HG02885 (cell line): ENCODE measurements around the gene PSRC1.

ENCODE experiments used
- ATAC-seq: cut with Tn5 transposase; IDR thresholded peaks from one replicate; pipeline ENCODE4 v1.9.1; 2021; ENCODE audit warnings: mild to moderate bottlenecking; ENCODE audit not compliant: unreplicated experiment, poor library complexity

Gene PSRC1

DNA sequence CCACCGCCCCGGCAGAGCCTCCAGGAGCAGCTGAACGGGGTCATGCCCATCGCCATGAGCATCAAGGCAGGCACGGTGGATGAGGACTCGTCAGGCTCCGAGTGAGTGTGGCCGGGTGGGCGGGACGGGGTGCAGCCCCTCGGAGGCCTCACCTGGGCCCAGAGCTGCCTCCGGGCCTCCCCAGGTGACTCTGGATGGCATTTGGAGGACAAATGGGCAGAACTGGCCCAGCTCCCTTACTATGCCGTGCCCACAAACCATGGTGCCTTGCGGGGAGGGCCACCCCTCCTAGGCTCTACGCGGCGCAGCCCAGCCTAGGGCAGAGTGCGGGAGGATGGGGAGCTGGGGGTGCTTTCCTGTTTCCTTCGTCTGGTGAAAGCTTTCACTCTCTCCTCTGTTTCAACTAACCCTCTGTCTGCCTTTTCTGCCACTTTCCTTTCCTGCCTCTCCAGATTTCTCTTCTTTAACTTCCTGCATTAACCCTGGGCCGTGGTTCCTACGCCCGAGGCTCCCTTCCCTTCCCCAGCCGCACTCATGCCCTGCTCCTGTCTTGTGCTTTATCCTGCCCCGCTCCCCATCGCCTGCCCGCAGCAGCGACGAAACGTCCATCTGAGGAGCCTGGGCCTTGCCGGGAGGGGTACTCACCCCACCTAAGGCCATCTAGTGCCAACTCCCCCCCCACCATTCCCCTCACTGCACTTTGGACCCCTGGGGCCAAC is 9.2 kb downstream of the PSRC1 start:
- ATAC-seq, result no peak

DNA sequence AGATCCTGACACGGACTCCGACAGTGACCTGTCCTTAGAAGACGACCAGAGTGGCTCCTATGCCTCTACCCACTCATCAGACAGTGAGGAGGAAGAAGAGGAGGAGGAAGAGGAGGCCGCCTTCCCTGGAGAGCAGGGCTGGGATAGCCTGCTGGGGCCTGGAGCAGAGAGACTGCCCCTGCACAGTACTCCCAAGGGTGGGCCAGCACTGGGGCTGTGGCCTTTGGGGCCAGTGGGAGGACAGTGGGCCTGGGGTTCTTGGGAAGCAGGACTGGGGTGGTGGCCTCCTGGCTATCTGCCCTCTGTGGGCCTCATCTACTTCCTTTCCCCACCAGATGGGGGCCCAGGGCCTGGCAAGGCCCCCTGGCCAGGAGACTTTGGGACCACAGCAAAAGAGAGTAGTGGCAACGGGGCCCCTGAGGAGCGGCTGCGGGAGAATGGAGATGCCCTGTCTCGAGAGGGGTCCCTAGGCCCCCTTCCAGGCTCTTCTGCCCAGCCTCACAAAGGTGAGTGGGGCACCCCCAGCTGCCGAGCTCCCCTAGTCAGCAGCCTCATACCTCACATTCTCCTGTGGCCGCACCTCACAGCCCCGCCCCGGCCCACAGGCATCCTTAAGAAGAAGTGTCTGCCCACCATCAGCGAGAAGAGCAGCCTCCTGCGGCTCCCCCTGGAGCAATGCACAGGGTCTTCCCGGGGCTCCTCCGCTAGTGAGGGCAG is 10.0 kb downstream of the PSRC1 start:
- no peak for ATAC-seq

DNA sequence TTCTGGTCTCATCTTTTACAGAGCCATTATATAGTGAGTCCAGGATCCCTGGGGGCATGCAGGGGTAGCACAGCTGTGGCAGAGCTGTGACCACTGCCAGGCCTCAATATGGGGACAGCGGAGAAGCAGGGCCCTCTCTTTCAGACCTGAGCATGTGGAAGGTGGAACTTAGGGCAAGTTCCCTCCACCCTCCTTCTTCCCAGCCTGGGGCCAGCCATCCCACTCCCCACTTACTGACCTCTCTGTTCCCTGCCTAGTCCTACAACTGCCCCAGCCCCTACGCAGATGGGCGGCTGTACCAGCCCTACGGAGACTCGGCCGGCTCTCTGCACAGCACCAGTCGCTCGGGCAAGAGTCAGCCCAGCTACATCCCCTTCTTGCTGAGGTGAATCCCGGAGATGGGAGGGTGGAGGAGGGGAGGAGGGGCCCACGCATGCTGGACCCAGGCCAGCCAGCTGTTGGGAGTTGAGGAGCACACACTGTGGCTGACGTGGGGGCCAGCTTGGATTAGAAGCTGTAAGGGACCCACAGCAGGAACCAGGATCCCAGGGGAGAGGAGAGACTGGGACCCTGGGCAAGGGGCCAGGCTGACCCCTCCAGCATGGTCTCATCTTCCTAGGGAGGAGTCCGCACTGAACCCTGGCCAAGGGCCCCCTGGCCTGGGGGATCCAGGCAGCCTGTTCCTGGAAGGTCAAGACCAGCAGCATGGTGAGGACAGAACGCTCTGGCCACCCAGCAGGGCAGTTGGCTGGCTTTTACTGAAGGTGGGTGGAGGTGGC is 10.7 kb downstream of the PSRC1 start:
- ATAC-seq, result no peak

- no peak for ATAC-seq
Observed at GRCh38 chr1:109271458-109271857, 11.5 kb downstream of the PSRC1 start.

- ATAC-seq, result no peak
Observed at GRCh38 chr1:109270623-109271317, 12.2 kb downstream of the PSRC1 start.

DNA sequence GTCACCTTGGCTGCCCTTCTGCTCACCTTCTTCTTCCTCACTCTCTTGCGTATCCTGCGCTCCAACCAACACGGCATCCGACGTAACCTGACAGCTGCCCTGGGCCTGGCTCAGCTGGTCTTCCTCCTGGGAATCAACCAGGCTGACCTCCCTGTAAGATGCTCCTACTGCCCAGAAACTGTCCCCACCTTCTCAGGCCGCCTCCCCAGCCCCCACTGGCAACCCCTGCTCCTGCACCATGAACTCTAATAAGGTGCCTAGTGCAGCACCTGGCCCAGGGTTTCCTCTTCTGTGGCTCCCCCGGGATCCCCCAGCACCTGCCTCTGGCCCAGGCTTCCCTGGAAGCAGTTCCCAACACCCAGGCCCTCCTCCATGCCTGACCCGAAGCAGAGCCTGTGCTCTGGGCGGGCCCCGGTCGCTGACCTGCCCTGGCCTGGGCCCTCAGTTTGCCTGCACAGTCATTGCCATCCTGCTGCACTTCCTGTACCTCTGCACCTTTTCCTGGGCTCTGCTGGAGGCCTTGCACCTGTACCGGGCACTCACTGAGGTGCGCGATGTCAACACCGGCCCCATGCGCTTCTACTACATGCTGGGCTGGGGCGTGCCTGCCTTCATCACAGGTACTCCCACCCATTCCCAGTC is 12.8 kb downstream of the PSRC1 start:
- no peak for ATAC-seq

DNA sequence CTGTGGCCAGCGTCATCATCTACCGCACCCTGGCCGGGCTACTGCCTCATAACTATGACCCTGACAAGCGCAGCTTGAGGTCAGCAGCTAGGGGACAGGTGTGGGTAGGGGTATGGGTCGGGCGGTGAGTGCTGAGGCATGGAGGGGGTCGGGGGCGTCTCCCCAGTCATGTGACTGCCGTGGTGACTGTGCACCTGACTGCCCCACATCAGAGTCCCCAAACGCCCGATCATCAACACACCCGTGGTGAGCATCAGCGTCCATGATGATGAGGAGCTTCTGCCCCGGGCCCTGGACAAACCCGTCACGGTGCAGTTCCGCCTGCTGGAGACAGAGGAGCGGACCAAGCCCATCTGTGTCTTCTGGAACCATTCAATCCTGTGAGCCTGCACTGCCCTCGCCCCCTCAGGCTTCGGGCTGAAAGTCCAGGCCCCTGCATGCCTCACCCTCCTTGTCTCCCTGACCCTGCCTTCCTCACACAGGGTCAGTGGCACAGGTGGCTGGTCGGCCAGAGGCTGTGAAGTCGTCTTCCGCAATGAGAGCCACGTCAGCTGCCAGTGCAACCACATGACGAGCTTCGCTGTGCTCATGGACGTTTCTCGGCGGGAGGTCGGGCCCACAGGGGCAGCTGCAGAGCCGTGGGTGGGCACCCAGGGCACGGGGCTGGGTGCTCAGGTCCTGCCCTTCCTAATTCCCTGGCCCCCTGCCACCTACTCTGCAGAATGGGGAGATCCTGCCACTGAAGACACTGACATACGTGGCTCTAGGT is 13.5 kb downstream of the PSRC1 start:
- ATAC-seq, result no peak

DNA sequence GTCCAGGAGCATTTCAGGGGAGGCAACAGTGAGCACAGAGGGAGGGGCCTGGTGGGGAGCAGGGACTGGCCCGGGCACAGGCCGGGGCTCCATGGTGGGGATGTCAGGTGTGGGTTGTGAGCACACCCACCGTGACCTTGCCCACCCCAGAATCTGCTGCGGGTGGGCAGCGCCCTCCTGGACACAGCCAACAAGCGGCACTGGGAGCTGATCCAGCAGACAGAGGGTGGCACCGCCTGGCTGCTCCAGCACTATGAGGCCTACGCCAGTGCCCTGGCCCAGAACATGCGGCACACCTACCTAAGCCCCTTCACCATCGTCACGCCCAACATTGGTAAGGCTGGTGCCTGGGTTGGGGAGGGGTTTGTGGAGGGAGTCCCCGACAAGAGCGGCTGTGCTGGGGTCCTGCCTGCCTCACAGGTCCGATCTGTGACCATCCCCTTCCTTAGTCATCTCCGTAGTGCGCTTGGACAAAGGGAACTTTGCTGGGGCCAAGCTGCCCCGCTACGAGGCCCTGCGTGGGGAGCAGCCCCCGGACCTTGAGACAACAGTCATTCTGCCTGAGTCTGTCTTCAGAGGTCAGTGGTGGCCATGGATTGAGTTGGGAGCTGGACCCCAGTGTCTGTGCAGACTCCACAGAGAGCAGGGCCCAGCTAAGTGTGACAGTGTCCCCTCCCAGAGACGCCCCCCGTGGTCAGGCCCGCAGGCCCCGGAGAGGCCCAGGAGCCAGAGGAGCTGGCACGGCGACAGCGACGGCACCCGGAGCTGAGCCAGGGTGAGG is 14.3 kb downstream of the PSRC1 start:
- no peak for ATAC-seq

GRCh38 chr1:109267743-109268300 is 15.1 kb downstream of the PSRC1 start:
- ATAC-seq, result no peak

- no peak for ATAC-seq
Observed at GRCh38 chr1:109266965-109267364, 16.0 kb downstream of the PSRC1 start.

- ATAC-seq, result no peak
Observed at GRCh38 chr1:109265741-109266330, 17.1 kb downstream of the PSRC1 start.

DNA sequence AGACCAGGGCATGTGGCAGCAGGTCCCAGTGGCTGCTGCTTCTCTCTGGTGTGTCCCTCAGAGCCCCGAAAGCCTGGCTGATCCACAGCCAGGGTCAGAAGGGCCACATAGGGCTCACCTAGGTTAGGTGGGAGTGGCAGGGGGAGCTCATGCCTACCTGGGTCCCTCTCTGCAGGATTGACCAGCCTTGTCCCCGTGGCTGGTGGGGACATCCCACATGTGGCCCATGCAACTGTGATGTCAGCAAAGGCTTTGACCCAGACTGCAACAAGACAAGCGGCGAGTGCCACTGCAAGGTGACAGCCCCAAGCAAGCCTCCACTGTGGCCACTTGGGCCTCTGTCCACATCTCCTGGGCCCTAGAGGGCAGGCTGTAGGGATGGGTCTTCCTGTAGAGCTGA is 17.9 kb downstream of the PSRC1 start:
- no peak for ATAC-seq

GRCh38 chr1:109264379-109264755 is 18.6 kb downstream of the PSRC1 start:
- ATAC-seq, result no peak

- peak; percentile 89 for ATAC-seq
Observed at GRCh38 chr1:109263597-109264378, 19.2 kb downstream of the PSRC1 start.

DNA sequence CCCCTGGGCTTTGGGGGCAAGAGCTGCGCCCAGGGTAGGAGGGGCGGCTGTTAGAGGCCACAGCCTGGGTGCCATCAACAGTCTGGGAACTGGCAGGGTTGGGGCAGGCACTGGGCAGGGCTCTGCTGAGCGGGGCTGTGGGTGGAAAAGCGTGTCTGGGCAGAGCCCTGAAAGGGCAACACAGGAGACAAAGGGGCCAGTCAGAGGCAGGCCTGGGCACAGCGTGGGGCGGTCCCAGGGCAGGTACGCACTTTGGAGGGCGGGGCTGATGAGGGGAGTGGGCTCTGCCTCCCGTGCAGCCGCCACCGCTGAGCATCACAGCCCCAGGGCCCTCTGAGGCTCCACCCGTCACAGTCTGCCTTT is 19.7 kb downstream of the PSRC1 start:
- ATAC-seq, result peak; percentile 9

DNA sequence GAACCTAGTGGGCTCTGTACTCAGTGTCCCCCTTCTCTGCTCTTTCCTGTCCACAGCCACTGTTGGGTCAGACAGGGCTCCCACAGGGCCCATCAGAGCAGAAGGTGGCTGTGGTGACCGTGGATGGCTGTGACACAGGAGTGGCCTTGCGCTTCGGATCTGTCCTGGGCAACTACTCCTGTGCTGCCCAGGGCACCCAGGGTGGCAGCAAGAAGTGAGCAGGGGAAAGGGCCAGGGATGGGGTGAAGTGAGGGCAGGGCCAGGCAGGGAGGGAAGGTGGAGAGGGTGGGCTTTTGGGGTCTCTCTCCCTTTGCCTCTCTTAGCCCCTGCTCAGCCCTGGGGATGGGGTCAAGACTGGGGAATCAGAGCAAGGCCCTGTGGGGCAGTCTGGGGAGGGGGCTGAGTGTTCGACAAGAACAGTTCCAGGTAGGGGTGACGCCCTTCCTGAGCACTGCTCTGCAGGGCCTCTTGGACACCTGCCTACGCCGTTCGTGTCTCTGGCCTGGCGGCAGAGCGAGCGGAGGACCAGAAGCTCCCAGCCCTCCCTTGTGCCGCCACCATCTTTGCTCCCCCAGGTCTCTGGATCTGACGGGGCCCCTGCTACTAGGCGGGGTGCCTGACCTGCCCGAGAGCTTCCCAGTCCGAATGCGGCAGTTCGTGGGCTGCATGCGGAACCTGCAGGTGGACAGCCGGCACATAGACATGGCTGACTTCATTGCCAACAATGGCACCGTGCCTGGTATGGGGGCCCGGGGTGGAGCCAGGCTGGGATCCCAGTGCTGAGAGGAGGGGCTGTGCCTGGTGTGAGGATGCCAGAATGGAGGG is 20.5 kb downstream of the PSRC1 start:
- ATAC-seq, result no peak

DNA sequence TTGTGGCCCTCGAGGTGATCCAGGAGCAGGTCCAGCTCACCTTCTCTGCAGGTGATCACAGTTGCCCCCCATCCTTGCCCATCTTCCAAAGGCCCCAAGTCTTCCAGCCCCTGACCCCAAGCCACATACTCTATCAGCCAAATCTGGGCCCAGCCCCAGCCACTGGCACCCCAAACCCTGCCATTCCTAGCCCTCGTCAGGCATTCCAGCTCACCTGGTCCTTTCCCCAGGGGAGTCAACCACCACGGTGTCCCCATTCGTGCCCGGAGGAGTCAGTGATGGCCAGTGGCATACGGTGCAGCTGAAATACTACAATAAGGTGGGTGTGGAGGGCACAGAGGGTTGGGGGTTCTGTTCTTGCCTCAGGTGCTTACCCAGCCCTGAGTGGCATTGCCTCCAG is 21.4 kb downstream of the PSRC1 start:
- no peak for ATAC-seq
